ENCODE measurements around the gene ZNF202.

DNA sequence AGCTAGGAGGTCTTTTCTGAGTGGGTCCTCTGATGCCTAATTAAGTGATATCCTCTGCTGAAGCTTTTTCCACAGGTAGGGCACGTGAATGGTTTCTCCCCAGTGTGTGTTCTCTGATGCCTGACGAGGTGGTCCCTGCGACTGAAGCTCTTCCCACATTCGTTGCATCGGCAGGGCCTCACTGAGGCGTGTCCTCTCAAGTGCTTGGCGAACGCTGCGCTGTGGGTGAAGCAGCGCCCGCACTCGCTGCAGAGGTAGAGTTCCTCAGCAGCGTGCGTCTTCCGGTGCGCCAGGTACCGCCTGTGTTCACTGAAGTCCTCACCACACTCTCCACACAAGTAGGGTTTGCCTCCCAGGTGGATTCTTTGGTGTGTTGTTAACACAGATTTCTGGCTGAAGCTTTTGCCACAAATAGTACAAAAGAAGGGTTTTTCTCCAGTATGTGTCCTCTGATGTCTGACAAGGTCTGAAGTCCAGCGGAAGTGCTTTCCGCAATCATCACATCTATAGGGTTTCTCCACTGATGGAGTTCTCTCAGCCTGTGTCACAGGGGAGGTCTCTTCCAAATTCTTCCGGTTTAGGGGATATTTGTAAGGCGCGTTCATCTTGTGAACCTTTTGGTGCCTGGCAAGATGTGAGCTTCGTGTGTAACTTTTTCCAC is 15.3 kb downstream of the ZNF202 start:
- TF ChIP-seq CTCF (conservative IDR thresholded peaks at IDR 0.05) (no peak), EZH2 (IDR thresholded peaks at IDR 0.05; ENCODE audit: low read depth) (no peak)
